Retina (tissue), 1 donor: ENCODE data around the gene SAMD8.

Source experiments
- DNase-seq: peaks from one replicate; pipeline ENCODE4 v3.0.0-alpha.2; 2016

Gene SAMD8

DNA sequence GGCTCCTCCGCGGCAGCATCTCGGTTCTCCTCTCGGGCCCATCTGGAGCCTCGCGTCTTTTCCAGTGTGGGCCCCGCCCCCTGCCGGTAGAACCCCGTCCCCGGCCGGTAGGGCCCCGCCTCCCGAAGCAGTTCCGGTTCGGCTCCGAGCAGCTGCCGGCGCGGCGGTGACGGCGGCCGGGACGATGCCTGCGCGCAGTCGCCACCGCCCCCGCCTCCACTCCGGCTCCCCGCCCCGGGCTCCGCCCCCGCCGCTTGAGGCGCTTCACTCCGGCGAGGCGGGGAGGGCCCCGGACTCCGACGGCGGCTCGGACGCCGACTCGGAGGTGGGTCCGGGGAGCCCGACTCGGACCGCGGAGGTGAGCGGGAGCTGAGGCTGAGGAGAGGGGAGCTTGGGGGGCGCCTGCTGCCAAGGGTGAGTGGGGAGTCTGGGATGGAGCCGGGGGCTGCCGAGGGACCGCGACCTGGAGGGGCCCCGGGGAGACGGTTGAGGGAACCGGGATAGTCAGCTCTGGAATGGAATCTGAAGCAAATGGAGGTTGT lies at the start of gene SAMD8:
SAMD8 (plus strand) TSS at position 292 of the 542 bp plus-strand sequence. CDS start 38,873 bp downstream, outside the sequence.
- DNase-seq = peak; percentile 90

DNA sequence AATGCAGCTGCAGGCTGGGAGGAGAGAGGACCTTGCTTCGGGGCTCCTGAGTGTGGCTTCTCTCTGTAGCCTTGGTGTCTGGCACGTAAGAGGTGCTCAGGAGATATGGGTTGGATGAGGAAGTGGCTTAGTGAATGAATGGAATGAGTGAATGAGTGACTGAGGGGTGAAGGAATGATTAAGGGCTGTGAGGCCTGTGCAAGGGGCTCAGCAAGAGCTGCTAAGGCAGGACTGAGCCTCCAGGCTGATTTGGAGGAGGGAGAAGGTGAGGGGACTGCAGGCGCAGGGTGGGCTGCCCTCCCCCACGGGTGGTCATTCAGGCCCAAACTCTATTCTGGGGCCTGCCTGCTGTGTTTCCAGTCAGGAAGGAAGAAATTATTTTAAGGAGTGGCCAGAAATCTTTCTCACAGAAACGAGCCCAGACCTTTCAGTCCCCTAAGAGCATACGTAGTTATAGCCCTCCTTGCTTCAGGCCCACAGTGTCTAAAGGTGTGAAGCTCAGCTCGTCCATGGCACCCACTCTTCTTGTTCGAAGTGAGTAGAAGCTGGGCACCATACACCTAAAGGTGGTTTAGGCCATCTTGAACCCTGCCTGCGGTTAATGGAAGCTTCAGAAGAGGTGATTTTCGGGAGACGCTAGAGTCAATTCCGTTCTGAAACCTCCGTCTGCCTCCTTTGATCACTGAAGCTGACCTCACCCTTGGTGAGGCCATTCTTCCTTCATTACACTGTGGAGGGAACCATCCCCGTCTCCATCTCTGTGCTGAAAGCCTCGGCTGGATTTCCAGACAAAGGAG lies 49.5 kb upstream of the SAMD8 start:
- no peak for DNase-seq

DNA sequence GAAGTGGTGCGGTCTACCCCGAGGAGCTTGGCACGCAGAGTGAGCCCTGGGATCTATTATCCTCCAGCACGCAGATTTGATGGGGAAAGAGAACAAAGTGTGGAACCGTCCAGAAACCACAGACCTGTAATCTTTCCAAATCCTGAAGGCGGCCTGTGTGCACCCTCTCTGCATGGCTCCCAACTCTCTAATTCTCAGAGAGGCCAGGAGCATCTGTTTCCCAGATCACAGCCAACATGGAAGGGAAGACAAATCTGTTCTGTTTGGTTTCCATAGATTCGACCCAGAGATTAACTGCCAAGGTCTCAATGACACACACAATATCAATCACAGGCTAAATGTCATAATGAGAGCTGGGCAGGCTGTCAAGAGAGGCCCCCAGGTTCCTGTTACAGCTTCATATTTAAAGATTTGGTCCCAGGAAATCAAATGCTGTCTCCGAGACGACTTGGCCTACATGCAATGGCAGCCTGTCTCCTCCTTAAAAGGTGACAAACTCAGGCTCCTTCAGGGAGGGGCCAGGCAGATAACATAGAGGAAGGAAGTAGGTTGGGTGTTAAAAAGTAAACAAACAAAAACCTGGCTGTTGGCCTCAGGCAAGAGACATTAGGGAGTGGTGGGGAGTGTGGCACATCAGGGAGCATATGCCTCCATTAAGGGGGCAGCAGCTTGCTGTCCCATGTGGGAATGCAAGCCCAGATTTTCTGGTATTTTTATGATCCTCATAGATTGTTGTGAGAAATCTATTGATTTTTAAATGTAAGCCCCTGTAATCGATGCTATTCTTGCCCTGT lies 48.8 kb upstream of the SAMD8 start:
- no peak for DNase-seq

DNA sequence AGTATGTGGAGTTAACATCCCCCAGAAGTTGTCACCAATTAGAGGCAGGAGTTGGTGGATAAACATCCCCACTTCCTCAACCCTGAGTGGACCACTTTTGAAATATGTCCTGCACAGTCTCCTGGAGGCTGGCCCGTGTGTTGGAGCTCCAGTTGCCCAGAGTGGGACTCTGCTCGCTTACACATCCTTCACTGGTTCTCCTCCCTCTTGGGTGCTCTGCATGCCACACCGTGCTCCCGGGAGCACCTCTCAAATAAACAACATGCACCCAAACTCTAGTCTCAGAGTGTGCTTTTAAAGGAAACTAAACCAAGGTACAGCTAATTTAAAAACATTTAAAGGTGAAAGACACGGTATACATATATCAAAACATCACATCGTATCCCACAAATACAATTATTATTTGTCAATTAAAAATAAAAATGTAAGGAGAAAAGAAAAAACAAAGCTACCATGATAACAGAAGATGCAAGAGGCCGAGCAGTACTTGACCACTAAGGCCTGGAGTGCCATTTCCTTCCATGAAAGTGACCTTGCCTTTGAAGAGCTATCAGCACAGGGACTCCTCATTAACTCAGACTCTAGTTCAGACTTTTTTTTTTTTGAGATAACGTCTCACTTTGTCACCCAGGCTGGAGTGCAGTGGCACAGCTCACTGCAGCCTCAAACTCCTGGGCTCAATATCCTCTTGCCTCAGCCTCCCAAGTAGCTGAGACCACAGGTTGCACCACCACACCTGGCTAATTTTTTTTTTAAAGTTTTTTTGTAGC lies 47.8 kb upstream of the SAMD8 start:
- DNase-seq = no peak

DNA sequence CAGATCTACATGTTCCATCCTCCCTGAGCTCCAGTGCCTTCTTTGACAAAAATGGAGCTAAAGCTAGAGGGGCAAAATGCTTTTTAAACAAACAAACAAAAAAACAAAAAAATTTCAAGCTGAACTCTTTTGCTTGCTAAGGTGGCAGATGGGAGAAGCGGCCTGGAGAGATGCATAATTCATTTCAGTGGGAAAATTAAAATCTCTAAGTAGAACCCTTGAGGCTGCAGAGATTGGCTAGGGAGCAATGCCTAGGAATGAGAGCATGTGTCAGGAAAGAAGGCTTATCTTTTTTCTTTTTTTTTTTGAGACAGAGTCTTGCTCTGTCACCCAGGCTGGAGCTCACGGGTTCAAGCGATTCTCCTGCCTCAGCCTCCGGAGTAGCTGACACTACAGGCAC lies 46.4 kb upstream of the SAMD8 start:
- no peak for DNase-seq

DNA sequence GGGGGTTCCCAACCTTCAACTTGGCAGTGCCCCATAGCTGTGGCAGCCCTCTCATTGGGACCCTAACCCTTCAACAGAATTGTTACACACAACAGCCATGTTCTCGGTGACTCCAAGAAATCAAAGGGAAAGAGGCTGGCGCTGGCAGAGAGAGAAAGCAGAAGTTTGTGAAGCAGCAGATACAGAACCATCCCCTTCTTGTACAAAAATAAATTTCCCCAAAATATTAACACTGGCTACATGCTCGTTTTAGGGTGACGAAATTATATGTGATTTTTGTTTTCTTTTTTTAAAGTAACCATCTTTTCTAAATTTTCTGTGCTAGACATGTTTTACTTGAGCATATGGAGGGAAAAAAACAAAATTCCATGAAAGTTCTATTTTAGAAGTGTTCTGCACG lies 45.2 kb upstream of the SAMD8 start:
- no peak for DNase-seq

DNA sequence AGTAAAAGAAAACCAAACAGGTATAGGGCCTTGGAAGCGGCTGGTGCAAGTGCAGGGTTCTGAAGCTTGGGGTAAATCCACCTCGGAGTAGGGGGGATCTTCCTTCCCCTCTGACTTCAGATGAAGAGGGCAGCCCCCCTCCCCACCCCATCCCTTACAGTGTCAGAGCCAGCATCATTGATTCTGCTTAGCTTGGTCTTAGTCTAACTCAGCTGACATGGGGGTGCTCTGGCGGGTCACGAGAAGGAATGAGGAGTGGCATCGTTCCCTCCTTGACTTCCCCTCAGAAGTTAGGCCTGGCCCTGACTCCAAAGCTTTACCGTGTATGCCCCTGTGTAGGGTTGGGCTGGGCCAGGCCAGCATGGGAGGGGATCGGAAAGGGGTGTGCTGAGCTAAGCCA lies 44.2 kb upstream of the SAMD8 start:
- no peak for DNase-seq

DNA sequence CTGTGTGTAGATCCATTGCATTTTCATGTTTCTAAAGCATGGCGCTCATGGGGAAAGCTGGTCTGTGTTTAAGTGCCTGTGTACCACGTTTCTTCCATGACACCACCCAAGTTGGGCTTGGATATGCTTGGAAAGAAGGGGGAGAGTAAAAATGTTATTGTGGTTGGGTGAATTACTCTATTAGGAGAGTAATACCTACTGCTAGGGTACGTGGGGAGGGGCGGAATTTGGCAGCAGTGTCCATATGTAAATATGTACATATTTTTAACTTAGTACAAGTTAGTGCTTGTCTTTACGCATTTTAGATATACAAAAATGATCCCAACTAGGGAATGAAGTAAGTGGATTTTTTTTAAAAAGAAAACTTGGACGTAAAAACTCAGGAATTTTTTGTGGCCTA lies 42.9 kb upstream of the SAMD8 start:
- no peak for DNase-seq

DNA sequence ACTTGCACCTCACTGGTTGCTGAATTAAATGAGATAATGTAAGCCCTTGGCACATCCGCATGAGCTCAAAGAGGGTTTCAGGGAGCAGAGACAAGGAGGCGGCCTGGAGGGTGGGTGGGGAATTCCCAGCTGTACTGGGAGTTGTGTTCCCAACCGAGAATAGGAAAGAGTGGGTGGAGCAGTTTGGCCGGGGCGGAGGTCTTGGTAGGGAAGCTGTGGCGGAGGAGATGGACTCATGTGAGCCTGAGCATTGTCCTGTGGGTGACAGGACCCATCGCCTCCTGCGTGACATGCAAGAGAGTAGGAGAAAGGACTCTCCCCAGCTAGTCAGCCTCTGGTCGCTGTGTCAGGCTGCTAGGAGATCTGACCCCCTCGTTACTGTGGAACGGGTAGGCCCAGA lies 41.0 kb upstream of the SAMD8 start:
- DNase-seq = no peak

DNA sequence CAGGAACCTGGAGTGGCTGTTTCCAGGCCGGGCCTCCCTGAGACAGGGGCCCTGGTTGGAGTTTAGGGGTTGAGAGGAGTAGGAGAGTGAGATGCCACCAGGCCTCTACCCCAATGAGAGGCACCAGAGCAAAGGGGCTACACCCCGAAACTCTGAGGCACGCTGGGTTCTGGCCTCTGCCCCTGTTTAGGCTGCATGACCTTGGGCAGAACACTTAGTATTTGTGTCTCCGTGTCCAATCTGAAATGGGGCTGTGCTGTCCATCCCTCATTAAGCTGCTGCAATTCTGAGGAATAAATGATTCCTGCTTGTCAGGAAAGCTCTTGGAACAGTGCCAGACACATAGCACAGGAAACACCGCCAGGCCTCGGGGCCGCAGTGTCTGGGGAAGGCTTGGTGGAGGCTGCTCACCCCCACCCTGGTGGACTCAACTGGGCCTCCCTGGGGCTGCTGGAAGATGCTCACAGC lies 40.5 kb upstream of the SAMD8 start:
- peak; percentile 39 for DNase-seq

DNA sequence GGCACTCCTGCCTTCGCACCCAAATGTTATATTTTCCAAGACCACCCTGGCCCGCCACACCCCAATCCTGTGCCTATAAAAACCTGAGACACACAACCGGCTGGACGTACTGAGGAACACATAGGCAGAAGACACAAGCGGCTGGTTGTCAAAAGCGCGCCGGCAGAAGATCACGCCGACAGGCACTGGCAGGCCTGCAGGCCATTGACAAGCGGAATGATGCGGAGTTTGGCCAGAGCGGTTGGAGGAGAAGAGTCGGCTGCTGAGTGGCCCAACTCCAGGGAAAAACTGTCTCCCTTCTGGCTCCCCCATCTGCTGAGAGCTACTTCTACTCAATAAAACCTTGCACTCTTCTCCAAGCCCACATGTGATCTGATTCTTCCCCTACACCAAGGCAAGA lies 39.7 kb upstream of the SAMD8 start:
- DNase-seq = no peak

DNA sequence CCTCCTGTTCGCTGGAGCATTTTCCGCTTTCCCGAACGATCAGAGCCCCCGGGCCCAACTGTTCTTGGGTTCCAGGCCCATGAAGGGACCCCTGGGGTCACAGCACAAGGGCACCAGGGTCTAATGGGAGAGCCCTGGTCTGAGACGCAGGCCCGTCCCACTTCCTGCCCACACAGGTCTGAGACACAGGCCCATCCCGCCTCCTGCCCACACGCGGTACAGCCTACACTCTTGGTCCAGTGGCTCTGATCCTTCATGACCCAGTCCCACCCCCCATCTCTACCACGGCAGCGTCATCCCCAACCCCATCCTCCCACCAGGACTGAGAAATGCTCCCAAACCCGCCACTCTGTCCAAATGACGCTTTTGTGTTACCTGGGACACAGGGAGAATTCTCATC lies 38.7 kb upstream of the SAMD8 start:
- DNase-seq = no peak

DNA sequence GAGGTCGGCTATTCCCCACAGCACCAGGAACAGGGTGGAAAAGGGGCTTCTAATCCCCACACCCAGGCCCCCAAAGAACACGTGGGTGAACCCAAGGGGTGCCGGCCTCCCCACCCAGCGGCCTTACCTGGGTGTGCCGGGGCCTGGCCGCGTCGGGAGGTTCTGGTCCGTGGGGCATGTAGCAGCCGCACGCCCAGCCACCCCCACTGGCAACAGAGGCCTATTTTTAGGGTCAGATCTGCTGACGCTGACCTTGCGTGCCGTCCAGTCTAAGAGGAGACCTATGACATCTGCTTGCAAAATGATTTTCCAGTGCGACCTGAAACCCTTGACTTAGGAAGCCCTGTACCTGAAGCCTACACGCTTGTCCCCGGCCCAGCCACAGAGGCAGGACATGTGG lies 38.0 kb upstream of the SAMD8 start:
- DNase-seq = no peak

DNA sequence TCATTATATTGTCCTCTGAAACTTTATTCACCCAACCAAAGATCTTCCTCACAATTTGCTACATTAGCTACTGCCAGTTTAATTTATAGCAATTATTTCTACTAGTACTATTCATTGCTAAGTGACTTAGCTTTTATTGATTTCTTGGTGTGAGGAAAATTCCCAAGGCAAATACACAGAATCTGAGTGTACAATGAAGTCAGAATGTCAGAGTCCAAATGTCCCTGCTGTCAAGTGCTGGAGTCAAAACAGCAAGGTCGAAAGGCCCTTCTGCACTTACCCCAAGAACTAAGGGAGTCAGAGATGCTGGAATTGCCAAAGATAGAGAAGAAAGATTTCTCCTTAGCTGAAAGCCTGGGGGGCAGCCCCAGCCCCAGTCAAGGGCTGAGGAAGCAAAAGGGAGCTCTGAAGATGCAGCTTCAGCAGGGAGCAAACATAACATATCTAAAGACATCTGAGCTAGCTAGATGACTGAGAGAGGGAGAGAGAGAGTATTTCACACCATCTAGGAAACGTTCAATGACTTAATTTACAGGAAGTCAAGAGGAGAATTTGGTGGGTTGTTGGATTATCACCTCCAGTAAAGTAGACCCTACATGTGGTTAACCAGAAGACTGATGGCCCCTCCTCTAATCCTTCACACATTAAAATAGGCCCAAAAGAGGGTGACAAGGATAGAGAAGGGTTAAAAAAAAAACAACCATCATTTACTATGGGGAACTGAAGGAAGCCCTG lies 36.6 kb upstream of the SAMD8 start:
- DNase-seq = peak; percentile 20

DNA sequence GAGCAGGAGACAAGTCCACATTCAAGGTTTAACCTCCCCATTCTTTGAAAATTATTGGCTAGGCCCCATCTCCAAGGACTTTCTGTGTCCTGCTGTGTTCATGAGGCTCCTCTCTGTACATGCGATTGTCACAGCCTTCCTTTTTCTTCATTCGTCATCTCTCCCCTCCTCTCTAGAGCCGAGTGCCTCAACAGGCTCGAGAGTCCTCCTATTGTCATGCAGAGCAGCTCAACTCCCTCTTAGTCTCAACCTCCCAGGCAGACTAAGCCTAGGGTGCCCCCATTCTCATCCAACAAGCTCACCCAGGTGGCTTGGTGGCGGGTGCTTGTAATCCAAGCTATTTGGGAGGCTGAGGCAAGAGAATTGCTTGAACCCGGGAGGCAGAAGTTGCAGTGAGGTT lies 35.1 kb upstream of the SAMD8 start:
- DNase-seq = no peak

DNA sequence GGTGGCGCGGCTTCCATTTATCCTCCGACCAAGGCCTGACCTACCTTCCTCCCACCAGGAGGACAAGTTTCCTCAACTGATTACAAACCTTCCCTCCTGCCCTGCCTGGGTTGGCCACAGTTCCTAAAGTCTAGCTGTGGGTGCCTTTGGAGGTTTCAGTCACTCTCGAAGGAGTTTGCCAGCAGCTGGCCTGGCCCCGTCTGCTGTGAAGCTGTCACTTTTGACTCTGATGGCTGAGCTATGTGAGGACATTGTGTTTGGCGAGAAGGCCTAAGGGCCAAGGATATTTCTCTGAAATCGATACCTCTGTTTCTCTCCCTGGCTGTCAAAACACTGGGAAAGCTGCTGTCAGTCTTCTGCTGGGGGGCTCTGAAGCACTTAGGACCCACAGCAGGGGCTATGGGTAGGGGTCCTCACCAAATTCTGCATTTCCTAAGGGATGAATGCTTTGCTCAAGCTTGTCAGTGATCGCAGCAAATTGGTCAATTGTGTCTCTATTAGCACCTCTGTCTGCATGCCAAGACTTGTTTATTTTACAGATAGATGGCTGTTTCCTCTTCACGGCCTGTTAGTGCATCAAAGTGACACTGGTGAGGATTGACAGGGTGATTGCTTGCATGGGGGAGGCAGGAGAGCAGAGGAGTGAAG lies 31.9 kb upstream of the SAMD8 start:
- DNase-seq = peak; percentile 53

DNA sequence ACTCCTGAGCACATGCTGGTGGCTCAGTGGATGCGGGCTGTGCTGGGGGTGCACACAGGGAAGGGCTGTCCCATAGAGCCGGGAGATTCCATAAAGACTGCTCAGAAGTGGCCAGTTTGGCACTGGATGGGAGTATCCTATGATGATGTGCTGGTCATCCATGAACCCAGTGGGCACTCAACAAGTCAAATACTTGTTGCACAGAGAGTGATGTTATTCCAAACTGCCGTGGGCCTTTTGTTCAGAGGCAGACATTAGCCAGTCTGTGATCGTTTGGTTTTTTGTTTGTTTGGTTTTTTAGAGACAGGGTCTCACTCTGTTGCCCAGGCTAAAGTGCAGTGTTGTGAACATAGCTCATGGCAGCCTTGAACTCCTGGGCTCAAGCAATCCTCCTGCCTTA lies 30.9 kb upstream of the SAMD8 start:
- no peak for DNase-seq

DNA sequence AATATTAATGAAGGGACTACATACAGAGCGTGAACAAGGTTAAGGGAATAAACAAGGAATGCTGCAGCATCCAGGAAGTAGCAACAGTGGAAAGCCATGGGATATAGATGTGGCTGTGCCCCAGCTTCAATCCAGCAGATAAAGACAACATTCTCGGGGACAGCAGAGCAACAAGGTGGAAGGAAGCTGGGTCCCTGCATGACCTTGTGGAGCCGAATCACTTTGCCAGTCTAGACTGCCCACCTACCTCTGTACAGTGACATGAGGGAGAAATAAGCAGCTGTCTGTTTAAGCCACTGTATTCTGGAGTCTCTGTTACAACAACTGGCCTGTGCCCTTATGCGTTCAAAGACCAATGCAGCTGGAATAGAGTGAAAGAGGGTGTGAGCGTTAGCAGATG lies 30.1 kb upstream of the SAMD8 start:
- DNase-seq = no peak

DNA sequence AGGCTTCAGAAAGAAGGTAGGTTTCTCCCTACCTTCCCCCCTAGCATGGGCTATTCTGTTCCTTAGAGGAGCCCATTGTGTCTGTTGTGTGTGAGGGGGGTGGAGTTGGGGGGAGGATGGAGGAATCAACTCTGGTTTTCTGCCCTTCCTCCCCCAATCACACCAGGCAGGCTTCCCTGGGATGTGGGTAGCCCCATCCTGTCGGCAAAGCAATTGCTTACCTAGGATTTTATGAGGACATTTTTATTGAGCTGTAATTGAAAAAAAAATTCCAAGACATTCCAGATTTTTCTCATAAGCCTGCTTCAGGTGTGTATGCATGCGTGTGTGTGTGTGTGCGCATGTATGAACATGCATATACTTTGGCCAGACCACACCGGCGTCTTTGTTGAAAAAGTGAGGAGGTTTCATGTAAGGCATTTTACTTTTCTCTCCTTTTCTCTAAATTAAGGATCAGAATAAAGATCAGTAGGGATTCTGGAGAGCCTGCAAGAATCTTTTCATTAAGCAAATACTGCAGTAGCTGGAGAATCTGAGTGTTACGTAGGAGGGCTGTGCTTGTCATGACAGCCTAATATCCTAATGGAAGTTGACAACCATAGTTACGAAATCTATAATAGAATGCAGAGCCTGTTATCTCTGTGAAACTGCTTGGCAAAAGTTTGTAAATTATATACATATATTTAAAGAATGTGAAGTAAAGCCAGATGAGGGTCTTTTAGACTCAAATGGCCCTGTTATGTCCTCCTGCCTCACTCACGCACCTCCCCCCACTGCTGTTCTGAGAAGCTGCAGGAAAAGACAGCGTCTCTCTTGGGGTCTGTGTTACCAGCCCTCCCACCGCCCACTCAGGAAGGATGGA lies 27.3 kb upstream of the SAMD8 start:
- peak; percentile 63 for DNase-seq

DNA sequence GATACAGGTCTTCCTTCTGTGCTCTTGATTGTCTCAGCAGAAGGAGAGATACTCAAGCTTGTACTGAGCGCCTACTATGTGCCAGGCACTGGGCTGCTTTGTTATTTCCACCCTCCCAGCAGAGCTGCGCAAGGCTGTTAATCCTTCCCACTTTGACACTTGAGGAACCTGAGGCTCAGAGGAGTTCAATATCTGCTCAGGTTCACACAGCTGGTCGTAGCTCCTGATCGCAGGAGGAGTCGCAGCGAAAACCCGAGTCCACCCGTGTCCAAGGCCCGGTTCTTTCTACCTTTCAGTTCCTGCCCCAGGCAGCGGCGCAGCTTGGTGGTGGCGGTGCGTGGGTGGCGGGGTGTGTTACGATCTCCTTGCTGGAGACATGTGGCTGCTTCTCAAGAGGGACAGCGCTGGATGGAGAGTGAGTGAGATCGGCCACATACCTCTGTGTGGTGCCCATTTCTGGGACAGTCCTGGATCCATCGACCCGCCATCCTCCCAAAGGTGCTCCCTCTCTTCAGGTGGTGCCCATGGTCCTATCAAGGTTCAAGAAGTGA lies 26.5 kb upstream of the SAMD8 start:
- DNase-seq = no peak
